Stimulated activated CD4-positive, alpha-beta T cell treated with anti-CD3 and anti-CD28 coated beads, Interleukin-1b, Interleukin-23, amount 100 ng/mL, for 24 hours (primary cell): ENCODE results near the gene COQ5.
"Not testable (repeated sequence)": the region's sequence is repeated elsewhere in the genome, so short reads cannot be mapped to it uniquely, and the experiment has no call there.

Experiments used
- DNase-seq, 4 experiments: peaks; one replicate each; pipeline ENCODE4 v3.0.0-alpha.2; 2020; ENCODE audit warnings: low read depth in 4 of 4, low spot score in 1 of 4

Gene COQ5

DNA sequence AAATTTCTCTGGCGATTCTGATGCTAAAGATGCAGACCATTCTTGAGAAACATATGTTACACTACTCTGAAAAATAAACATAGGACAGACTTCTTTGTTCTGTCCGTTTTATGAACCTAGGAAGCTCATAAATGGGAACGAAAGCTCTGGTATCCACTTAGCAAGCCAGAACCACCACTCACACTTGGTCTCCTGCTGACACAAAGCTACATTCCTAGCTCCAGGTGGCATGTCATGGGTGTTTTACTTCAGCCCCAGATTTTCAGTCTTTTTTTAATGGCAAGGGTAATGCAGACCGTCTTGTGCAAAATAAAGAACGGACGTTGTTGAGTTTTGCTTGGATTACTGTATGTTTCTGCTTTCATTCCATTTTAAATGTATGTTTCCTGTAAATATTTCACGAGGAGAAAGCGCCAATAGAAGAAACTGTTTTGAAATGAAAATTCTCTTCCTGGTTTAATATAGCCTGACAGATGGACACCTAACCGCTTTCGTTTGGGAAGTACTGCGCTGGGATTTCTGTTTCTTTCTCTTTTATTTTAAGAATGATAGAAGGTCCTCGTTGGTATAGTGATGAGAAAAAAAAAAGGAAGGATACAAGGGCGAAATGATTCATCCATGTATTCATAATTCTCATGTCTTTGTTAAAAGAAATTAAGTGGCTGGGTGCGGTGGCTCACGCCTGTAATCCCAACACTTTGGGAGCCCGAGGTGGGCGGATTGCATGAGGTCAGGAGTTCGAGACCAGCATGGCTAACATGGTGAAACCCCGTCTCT, 871 bp upstream of the COQ5 start:
- no peak for DNase-seq

GRCh38 chr12:120522568-120522967, 6.4 kb downstream of the COQ5 start:
- DNase-seq: no peak

GRCh38 chr12:120519324-120519723, 9.6 kb downstream of the COQ5 start:
- not testable (repeated sequence) for DNase-seq

DNA sequence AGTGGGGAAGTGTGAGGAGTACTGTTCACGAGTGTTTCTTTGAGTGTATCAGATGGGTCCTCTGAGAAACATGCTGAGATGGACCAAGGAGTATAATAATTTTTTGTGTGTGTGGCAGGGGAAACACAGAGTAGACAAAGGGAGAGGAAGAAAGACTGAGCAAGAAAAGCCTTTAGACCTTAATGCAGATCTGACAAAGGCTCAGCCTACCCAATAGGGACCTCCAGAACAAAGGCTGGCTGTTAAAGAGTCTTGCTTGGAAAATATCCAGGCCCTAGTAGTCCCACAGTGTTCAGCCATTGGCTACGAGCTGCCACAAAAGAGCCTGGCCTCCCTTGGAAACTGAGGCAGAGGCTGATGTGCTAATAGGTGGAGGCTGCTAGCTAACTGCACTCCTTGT, 13.5 kb downstream of the COQ5 start:
- DNase-seq: no peak

DNA sequence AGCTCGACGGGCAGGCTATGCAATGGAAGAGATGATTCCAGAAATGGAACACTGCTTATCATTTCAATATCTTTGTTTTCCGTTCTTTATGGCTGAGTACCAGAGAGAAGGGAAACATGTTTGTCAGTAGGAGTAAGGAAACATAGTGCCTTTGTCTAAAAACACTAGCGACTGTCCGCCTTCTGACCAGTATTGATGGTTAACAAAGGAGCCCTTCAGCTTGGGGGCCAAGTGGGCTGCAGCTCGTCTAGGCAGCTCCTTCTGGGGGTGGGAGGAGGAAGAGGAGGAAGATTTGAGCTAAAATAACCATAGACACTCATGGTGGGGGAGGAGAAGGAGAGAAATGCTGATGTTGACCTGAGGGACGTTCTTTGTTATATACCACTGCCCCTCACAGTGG, 15.0 kb downstream of the COQ5 start:
- DNase-seq: no peak

- DNase-seq: no peak
Measured at GRCh38 chr12:120508537-120508936, 20.4 kb downstream of the COQ5 start.

GRCh38 chr12:120504587-120504986, 24.4 kb downstream of the COQ5 start:
- DNase-seq: no peak

DNA sequence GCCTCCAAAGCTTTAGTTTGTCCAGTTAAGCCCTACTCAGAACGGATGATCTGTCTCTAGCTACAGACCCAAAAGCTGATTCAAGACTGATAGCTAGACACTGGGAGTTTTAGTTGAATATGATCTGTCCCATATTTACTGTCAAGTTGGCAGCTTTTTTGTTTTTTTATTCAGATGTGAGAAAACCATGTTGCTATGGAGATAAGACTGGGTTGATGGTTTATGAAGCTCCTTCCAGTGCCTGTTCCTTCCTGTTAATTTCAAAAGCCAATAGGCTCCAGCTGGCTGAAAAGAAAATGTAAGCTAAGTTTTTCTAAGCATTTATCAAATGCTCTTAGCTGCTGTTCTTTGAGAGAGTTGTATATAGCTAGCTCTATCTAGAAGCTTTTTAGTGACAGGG, 28.4 kb downstream of the COQ5 start:
- DNase-seq: no peak

- no peak for DNase-seq
Measured at GRCh38 chr12:120498870-120499515, 30.0 kb downstream of the COQ5 start.

- no peak for DNase-seq
Measured at GRCh38 chr12:120497524-120498150, 31.3 kb downstream of the COQ5 start.

- peak; percentile 14 to 30 (median 17) for DNase-seq
Measured at GRCh38 chr12:120496413-120497340, 32.3 kb downstream of the COQ5 start.

DNA sequence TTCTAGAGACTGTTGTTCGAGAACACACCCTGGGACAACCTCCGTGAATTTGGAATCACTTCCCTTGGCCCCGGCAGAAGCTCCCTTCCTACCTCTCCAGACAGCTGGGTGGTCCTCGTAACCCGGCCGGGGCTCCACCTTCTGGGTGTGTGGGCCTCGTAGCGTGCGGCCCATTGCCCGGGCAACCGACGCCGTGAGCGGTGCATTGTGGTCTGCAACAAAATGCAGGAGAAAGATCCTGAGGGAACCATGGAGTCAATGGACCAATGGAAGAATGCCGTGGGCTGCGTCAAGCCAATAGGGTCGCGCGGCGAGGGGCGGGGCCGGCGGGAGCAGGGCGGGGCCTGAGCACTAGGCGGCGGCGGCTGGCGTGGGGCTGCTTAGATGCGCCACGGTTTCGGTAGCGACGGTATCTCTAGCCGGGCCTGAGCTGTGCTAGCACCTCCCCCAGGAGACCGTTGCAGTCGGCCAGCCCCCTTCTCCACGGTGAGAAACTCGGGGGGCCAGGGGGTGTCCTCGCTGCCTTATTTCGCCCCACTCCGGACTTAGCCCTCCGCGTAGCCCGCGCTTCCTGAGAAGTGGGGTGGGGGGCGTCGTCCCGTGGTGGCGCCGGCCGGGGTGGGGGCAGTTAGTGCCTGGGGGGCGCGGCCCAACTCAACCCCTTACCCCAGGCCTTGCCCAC, 33.1 kb downstream of the COQ5 start, which contains the start of gene DYNLL1:
Gene DYNLL1 (plus strand): TSS at position 383 of the 682 bp plus-strand sequence. CDS start 309 bp downstream, outside the sequence.
- DNase-seq: peak; percentile 96 to 99 (median 96)

- DNase-seq: no peak
Measured at GRCh38 chr12:120495186-120495730, 33.7 kb downstream of the COQ5 start.

DNA sequence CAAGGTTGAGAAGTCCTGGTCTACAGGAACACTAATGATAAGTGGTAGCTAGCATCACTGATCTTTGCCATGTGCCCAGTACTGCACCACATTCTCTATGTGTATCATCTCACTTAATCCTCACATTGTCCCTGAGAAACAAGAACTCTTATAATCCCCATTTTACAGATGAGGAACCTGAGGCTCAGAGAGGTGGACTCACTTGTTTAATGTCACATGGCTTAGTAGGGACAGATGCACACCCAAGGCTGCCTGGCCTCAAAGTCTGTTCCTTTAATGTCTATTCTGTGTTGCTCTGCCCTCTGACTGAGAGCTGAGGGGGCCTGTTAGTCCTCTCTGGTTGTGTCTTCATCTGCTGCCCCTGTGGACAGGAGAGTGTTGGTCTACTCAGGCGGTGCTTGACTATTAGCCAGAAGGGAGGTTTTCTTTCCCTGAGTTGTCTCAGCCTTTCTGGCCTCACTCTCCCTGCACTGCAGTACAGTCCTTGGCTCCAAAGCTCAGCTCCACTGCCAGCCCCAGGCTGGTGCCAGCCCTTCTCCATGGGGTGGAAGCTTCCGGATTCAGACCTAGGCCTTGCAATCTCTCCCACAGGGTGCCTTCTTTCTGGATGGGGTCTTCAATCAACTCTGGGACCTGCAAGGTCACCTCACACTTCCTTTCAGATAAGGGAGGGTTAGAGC, 38.0 kb downstream of the COQ5 start:
- no peak for DNase-seq

DNA sequence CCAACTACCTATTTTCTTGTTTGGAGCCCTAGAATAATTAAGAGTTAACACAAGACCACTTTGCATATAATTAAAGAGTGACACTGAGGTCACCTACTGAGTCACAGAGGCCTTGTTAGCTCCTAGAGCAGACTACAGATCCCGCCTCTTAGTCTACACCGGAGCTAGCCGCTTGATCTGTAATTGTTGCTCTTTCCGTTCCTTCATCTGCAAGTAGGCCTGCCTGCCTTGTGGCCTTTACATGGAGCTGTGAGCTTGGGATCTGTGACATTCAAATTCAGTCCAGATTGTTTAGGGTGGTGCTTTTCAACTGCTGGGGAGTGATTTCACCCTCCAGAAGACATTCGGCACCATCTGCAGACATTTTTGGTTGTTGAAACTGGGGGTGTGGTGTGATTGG, 38.6 kb downstream of the COQ5 start:
- DNase-seq: no peak

GRCh38 chr12:120489018-120489417, 39.9 kb downstream of the COQ5 start:
- DNase-seq: no peak

GRCh38 chr12:120488057-120488640, 40.8 kb downstream of the COQ5 start:
- no peak for DNase-seq

GRCh38 chr12:120487552-120487951, 41.4 kb downstream of the COQ5 start:
- not testable (repeated sequence) for DNase-seq
